ENCODE measurements around the gene KAZN. TPM values are rescaled to one million over a fixed set of nuclear protein-coding genes. Genes with fewer than 3 reads are reported as not detected.

The KAZN gene
- total and polyA plus RNA-seq, 2 experiments from 2014 or later: 7.9 to 15.6 TPM

DNA sequence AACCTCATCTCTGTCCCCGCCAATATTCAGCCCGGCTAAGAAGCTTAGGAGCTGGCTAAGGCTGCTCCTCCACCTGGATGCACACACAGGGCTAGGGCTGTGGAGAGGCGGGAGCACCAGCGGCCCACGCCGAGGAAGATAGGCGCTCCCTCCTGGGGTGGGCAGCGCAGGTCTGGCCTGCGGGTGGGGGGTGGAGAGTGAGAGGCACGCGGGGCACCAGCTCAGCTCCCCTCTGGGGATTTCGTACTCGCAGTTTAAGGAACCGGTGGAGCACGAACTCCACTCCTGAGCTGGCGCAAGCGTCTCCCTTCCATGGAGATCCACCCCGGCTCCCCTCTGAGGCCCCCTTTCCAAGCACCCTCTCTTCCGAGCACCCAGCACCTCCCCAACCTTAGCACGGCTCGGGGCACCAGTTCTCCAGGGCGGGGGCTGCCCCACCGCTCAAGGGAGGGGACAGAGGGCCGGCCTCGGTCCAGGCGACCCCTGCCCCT lies 433 bp upstream of the KAZN start:
- peak; percentile 47 for DNase-seq (ENCODE audit: low spot score)
- H3K27me3 ChIP-seq: peaks cover 38% of the 10 kb centered on the region
- no peaks in the 10 kb centered on the region for H3K36me3 ChIP-seq (replicated peaks; ENCODE audit: insufficient read depth, low read depth)
- peak overlapping the region; percentile 98 for H3K4me2 ChIP-seq
- no peaks in the 10 kb centered on the region for H3K9me3 ChIP-seq (ENCODE audit: low read depth)
- TF ChIP-seq EZH2phosphoT487 (IDR thresholded peaks at IDR 0.05; ENCODE audit: low read depth, severe bottlenecking, unreplicated experiment): no peak
- no peak for TF ChIP-seq EZH2 (IDR thresholded peaks at IDR 0.05; ENCODE audit: borderline replicate concordance)
- TF ChIP-seq, protein P1, sequence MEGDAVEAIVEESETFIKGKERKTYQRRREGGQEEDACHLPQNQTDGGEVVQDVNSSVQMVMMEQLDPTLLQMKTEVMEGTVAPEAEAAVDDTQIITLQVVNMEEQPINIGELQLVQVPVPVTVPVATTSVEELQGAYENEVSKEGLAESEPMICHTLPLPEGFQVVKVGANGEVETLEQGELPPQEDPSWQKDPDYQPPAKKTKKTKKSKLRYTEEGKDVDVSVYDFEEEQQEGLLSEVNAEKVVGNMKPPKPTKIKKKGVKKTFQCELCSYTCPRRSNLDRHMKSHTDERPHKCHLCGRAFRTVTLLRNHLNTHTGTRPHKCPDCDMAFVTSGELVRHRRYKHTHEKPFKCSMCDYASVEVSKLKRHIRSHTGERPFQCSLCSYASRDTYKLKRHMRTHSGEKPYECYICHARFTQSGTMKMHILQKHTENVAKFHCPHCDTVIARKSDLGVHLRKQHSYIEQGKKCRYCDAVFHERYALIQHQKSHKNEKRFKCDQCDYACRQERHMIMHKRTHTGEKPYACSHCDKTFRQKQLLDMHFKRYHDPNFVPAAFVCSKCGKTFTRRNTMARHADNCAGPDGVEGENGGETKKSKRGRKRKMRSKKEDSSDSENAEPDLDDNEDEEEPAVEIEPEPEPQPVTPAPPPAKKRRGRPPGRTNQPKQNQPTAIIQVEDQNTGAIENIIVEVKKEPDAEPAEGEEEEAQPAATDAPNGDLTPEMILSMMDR (IDR thresholded peaks at IDR 0.05; ENCODE audit: poor library complexity): no peak
- H3K27ac ChIP-seq: peak overlapping the region; percentile 86
- H3K9me2 ChIP-seq (replicated peaks; ENCODE audit: insufficient read depth): no peaks in the 10 kb centered on the region
- 1% methylated on average over 20 of the region's 26 CpGs for WGBS (ENCODE audit: low lambda C conversion rate, missing lambda C conversion rate)
- peak overlapping the region; percentile 93 for H2AFZ ChIP-seq
- no peaks in the 10 kb centered on the region for H4K20me1 ChIP-seq (ENCODE audit: insufficient read depth, poor library complexity, severe bottlenecking)
- H3K4me1 ChIP-seq (ENCODE audit: insufficient read depth): peaks cover 6% of the 10 kb centered on the region
- H3K4me3 ChIP-seq: peak overlapping the region; percentile 81
- H3K79me2 ChIP-seq: no peaks in the 10 kb centered on the region

DNA sequence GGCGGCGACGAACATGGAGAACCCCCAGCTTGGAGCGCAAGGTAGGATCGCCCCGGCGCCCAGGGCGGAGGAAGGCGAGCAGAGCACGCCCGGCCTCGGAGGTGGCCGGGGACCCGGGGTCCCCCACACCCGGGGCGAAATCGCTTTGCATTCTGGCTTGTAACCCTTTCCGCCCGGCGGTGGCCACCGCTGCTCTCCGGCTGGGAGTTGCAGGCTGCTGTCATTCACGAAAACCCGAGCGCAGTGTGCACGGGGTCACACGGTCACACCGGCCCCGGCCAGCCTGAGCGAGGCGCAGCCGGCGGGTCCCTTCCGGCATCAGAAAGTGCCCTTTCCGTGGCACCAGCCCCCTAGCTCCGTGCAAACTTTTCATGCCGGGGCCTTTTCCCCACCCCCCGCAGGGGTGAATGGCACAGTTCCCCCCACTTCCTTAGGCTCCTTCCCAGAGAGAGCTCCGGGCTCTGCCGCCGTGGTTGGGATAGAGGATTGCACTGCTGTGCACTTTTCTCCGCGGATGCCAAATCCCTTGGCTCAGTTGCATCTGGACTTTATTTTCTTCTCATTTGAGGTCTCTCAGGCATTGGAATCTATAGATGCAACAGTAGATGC lies 802 bp downstream of the KAZN start:
- Histone ChIP-seq H3K4me1 (ENCODE audit: insufficient read depth) (peaks cover 6% of the 10 kb centered on the region), H3K4me2 (peak overlapping the region; percentile 98), H3K27me3 (peaks cover 38% of the 10 kb centered on the region), H3K9me3 (ENCODE audit: low read depth) (no peaks in the 10 kb centered on the region), H3K9me2 (replicated peaks; ENCODE audit: insufficient read depth) (no peaks in the 10 kb centered on the region), H3K4me3 (peak overlapping the region; percentile 81), H3K79me2 (no peaks in the 10 kb centered on the region), H4K20me1 (ENCODE audit: insufficient read depth, poor library complexity, severe bottlenecking) (no peaks in the 10 kb centered on the region), H3K36me3 (replicated peaks; ENCODE audit: insufficient read depth, low read depth) (no peaks in the 10 kb centered on the region), H3K27ac (peak overlapping the region; percentile 86), H2AFZ (peak overlapping the region; percentile 93)
- TF ChIP-seq, protein P1 (IDR thresholded peaks at IDR 0.05; ENCODE audit: poor library complexity): no peak
- TF ChIP-seq EZH2phosphoT487 (IDR thresholded peaks at IDR 0.05; ENCODE audit: low read depth, severe bottlenecking, unreplicated experiment) (no peak), EZH2 (IDR thresholded peaks at IDR 0.05; ENCODE audit: borderline replicate concordance) (no peak)
- DNase-seq (ENCODE audit: low spot score): peak; percentile 28
- 2% methylated on average over 37 of the region's 43 CpGs for WGBS (ENCODE audit: low lambda C conversion rate, missing lambda C conversion rate)

DNA sequence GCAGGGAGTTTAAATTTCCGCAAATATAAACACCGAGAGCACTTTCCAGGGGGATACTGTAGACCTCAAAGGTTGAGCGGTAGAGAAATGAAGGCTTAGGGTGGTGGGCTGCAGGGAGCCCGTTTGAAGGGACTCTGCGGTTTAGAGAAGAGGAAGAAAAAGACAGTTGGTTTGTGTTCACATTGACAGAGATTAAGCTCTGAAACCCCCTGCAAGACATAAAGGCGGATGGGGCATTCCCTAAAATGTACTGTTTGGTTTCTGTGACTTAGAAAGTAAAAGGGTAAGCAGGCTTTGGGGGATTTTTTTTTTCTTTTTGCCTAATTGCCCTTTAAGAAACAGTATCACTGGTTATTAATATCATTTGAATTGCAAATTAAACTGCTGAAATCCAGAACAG lies 1.3 kb downstream of the KAZN start:
- Histone ChIP-seq H2AFZ (peak overlapping the region; percentile 93), H3K4me2 (peak overlapping the region; percentile 98), H3K79me2 (no peaks in the 10 kb centered on the region), H3K9me2 (replicated peaks; ENCODE audit: insufficient read depth) (no peaks in the 10 kb centered on the region), H3K27ac (peak overlapping the region; percentile 86), H3K36me3 (replicated peaks; ENCODE audit: insufficient read depth, low read depth) (no peaks in the 10 kb centered on the region), H3K9me3 (ENCODE audit: low read depth) (no peaks in the 10 kb centered on the region), H3K4me3 (peak overlapping the region; percentile 81), H3K4me1 (ENCODE audit: insufficient read depth) (peaks cover 6% of the 10 kb centered on the region), H4K20me1 (ENCODE audit: insufficient read depth, poor library complexity, severe bottlenecking) (no peaks in the 10 kb centered on the region), H3K27me3 (peaks cover 38% of the 10 kb centered on the region)
- 11% methylated on average over 6 of the region's 6 CpGs for WGBS (ENCODE audit: low lambda C conversion rate, missing lambda C conversion rate)
- no peak for DNase-seq (ENCODE audit: low spot score)
- TF ChIP-seq, protein P1 (IDR thresholded peaks at IDR 0.05; ENCODE audit: poor library complexity): no peak
- no peak for TF ChIP-seq EZH2phosphoT487 (IDR thresholded peaks at IDR 0.05; ENCODE audit: low read depth, severe bottlenecking, unreplicated experiment)
- no peak for TF ChIP-seq EZH2 (IDR thresholded peaks at IDR 0.05; ENCODE audit: borderline replicate concordance)
